Measurements from ENCODE around the gene TMEM72. TPM values are rescaled to one million over a fixed set of nuclear protein-coding genes. Genes with fewer than 3 reads are reported as not detected.

Gene TMEM72
- polyA plus RNA-seq, 1 donor from 2014 or later = 1.4 TPM

DNA sequence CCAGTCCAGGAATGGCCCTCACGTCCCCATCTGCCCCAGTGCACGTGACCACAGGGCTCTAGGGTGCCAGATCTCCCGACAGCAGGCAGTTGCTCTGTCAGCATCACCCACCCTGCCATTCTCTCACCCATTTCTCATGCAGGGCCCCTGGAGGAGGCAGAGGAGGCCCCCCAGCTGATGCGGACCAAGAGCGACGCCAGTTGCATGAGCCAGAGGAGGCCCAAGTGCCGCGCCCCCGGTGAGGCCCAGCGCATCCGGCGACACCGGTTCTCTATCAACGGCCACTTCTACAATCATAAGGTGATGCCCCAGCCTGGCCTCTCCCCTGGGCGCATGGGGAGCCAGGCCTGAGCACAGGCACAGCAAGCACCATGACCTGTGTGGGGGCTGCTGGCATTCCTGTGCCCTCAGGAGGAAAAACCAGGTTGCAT is 73.5 kb downstream of the TMEM72 start:
- no peak overlapping the region for H3K4me3 ChIP-seq (ENCODE audit: low read length)
- H3K9me3 ChIP-seq (ENCODE audit: low read length) = no peaks in the 10 kb centered on the region
- no peak overlapping the region for H2AFZ ChIP-seq (ENCODE audit: low read depth, low read length)
- no peaks in the 10 kb centered on the region for H3F3A ChIP-seq (ENCODE audit: insufficient read depth, low read length, poor library complexity, severe bottlenecking)
- no peaks in the 10 kb centered on the region for H3K9me2 ChIP-seq (ENCODE audit: insufficient read depth, low read length)
- H3K27ac ChIP-seq (ENCODE audit: low read length) = no peak overlapping the region
- H3K9ac ChIP-seq (ENCODE audit: low read length) = no peak overlapping the region
- no peaks in the 10 kb centered on the region for H3K79me2 ChIP-seq (replicated peaks; ENCODE audit: insufficient read depth, low read length)
- TF ChIP-seq, protein P1, sequence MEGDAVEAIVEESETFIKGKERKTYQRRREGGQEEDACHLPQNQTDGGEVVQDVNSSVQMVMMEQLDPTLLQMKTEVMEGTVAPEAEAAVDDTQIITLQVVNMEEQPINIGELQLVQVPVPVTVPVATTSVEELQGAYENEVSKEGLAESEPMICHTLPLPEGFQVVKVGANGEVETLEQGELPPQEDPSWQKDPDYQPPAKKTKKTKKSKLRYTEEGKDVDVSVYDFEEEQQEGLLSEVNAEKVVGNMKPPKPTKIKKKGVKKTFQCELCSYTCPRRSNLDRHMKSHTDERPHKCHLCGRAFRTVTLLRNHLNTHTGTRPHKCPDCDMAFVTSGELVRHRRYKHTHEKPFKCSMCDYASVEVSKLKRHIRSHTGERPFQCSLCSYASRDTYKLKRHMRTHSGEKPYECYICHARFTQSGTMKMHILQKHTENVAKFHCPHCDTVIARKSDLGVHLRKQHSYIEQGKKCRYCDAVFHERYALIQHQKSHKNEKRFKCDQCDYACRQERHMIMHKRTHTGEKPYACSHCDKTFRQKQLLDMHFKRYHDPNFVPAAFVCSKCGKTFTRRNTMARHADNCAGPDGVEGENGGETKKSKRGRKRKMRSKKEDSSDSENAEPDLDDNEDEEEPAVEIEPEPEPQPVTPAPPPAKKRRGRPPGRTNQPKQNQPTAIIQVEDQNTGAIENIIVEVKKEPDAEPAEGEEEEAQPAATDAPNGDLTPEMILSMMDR (IDR thresholded peaks at IDR 0.05; ENCODE audit: poor library complexity, severe bottlenecking) = no peak
- TF ChIP-seq SMC3 (conservative IDR thresholded peaks at IDR 0.05; ENCODE audit: poor library complexity) (no peak), MXI1 (conservative IDR thresholded peaks at IDR 0.05; ENCODE audit: poor library complexity, severe bottlenecking) (no peak), EZH2 (IDR thresholded peaks at IDR 0.05; ENCODE audit: borderline replicate concordance, insufficient read depth, low read length, poor library complexity, severe bottlenecking) (no peak), TAF1 (IDR thresholded peaks at IDR 0.05; ENCODE audit: low read depth) (no peak), POLR2AphosphoS5 (IDR thresholded peaks at IDR 0.05) (no peak), RAD21 (conservative IDR thresholded peaks at IDR 0.05) (no peak), EP300 (conservative IDR thresholded peaks at IDR 0.05; ENCODE audit: poor library complexity, severe bottlenecking) (no peak)
- TF ChIP-seq, protein P2, sequence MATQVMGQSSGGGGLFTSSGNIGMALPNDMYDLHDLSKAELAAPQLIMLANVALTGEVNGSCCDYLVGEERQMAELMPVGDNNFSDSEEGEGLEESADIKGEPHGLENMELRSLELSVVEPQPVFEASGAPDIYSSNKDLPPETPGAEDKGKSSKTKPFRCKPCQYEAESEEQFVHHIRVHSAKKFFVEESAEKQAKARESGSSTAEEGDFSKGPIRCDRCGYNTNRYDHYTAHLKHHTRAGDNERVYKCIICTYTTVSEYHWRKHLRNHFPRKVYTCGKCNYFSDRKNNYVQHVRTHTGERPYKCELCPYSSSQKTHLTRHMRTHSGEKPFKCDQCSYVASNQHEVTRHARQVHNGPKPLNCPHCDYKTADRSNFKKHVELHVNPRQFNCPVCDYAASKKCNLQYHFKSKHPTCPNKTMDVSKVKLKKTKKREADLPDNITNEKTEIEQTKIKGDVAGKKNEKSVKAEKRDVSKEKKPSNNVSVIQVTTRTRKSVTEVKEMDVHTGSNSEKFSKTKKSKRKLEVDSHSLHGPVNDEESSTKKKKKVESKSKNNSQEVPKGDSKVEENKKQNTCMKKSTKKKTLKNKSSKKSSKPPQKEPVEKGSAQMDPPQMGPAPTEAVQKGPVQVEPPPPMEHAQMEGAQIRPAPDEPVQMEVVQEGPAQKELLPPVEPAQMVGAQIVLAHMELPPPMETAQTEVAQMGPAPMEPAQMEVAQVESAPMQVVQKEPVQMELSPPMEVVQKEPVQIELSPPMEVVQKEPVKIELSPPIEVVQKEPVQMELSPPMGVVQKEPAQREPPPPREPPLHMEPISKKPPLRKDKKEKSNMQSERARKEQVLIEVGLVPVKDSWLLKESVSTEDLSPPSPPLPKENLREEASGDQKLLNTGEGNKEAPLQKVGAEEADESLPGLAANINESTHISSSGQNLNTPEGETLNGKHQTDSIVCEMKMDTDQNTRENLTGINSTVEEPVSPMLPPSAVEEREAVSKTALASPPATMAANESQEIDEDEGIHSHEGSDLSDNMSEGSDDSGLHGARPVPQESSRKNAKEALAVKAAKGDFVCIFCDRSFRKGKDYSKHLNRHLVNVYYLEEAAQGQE (IDR thresholded peaks at IDR 0.05; ENCODE audit: borderline replicate concordance) = no peak
- no peaks in the 10 kb centered on the region for H4K20me1 ChIP-seq (ENCODE audit: insufficient read depth)
- no peaks in the 10 kb centered on the region for H3K36me3 ChIP-seq (ENCODE audit: insufficient read depth, low read length)
- no peaks in the 10 kb centered on the region for H3K27me3 ChIP-seq (ENCODE audit: insufficient read depth, low read depth, low read length)
- no peak overlapping the region for H3K4me2 ChIP-seq (ENCODE audit: low read length)

DNA sequence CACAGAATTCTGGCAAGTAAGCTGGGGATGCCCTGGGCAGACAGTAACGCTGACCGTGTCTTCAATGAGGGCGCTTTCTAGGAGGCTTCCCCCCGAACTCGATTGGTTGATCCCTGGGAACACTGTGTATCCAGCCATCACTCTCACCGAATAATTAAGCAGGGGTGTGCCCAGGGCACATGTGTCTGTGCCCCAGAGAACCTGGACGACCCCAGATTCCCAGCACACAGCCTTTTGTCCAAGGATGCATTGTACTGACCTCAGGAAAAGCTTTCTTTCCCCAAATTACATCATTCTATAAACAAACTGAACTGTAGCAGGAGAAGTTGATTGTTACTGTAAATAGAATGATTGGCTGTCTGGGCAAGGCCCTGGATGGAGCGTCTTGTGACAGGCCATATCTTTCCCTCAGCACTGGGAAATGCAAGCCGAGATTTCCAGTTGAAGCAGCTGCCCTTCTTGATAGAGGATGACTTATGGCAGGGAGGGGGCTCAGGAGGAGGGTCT is 74.1 kb downstream of the TMEM72 start:
- H2AFZ ChIP-seq (ENCODE audit: low read depth, low read length) = no peak overlapping the region
- H3F3A ChIP-seq (ENCODE audit: insufficient read depth, low read length, poor library complexity, severe bottlenecking) = no peaks in the 10 kb centered on the region
- no peaks in the 10 kb centered on the region for H3K79me2 ChIP-seq (replicated peaks; ENCODE audit: insufficient read depth, low read length)
- no peaks in the 10 kb centered on the region for H3K9me3 ChIP-seq (ENCODE audit: low read length)
- H3K36me3 ChIP-seq (ENCODE audit: insufficient read depth, low read length) = no peaks in the 10 kb centered on the region
- H3K4me2 ChIP-seq (ENCODE audit: low read length) = no peak overlapping the region
- no peak overlapping the region for H3K9ac ChIP-seq (ENCODE audit: low read length)
- no peaks in the 10 kb centered on the region for H4K20me1 ChIP-seq (ENCODE audit: insufficient read depth)
- H3K4me3 ChIP-seq (ENCODE audit: low read length) = no peak overlapping the region
- H3K9me2 ChIP-seq (ENCODE audit: insufficient read depth, low read length) = no peaks in the 10 kb centered on the region
- H3K27me3 ChIP-seq (ENCODE audit: insufficient read depth, low read depth, low read length) = no peaks in the 10 kb centered on the region
- no peak overlapping the region for H3K27ac ChIP-seq (ENCODE audit: low read length)
- TF ChIP-seq SMC3 (conservative IDR thresholded peaks at IDR 0.05; ENCODE audit: poor library complexity) (no peak), TAF1 (IDR thresholded peaks at IDR 0.05; ENCODE audit: low read depth) (no peak)

Data from neural cell (in vitro differentiated cells).